CD4-positive, alpha-beta T cell treated with Interferon gamma for 1 hour (primary cell): ENCODE data around the gene TMEM106B.

Experiments
- DNase-seq: peaks from one replicate; pipeline ENCODE4 v3.0.0-alpha.2; 2020

TMEM106B gene

GRCh38 chr7:12229046-12229445 lies 18.0 kb downstream of the TMEM106B start:
- DNase-seq: no peak

DNA sequence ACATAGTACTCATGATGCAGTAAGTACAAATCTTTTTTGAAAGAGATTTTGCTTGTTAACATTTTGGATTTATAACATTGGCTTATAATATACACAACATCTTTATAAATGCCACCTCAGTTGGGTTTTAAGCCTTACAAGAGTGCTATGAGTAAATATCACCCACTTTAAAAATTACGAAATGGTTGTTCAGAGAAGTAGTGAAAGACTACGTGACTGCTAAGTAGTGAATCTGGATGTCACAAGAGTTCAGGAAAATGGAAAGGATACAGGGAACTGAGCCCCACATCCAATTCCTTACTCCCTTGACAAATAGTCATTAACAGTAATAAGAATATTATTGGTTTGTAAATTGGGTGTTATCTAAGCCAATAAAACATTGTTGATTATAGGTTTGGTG lies 20.0 kb downstream of the TMEM106B start:
- DNase-seq: no peak

GRCh38 chr7:12233175-12233574 lies 22.1 kb downstream of the TMEM106B start:
- DNase-seq: no peak

- no peak for DNase-seq
These were observed 23.3 kb downstream of the TMEM106B start for GRCh38 chr7:12234334-12234865.

- no peak for DNase-seq
These were observed 24.9 kb downstream of the TMEM106B start for GRCh38 chr7:12235970-12236369.

DNA sequence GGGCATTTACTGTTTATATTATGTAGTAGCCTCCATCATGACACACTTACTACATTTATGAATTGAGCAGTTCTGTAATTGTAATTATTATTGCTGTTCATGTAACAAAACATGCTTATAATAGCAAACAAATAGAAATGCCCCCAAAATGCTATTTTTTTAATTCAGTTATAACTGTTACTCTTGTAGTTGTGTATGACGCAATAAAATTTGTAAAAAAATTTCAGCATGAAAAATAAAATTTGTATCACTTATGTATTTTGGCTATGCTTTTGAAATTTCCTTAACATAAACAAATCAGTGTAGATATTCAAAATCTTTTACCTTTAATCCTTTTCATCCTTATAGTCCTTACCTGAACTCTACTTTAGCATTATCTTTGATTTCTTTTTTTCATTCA lies 25.9 kb downstream of the TMEM106B start:
- no peak for DNase-seq

DNA sequence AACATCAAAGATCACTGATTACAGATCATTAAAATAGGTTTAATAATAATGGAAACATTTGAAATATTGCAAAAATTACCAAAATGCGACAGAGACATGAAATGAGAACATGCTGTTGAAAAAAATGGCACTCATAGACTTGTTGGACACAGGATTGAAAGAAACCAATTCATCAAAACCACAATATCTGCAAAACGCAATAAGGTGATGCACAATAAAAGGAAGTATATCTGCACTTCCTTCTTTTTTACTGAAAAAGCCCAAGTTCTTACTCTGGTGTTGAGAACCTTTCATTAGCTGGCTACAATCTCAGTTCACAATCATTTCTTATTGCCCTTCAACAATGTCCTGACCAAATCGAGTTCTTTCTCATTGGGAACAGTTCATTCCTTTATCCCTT lies 28.7 kb downstream of the TMEM106B start:
- DNase-seq: no peak

DNA sequence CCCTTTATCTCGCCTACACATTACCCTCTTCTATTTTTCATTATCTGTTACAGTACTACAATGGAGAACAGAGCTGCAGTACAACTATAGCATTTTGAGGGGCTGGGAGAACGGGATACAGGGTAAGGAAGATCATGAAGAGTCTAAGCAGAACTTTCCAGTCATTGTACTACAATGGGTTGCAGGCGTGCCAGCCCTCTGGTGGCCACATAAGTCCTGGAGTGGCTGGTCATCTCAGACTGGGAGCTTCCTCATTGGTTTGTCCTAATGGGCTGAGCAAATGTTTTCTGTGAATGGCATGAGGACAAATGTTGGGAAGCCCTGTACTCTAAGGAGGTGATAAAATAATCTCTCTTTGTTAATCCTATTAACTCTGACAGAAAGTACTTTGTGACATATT lies 33.0 kb downstream of the TMEM106B start:
- DNase-seq: no peak

- no peak for DNase-seq
These were observed 33.6 kb downstream of the TMEM106B start for GRCh38 chr7:12244694-12245093.

DNA sequence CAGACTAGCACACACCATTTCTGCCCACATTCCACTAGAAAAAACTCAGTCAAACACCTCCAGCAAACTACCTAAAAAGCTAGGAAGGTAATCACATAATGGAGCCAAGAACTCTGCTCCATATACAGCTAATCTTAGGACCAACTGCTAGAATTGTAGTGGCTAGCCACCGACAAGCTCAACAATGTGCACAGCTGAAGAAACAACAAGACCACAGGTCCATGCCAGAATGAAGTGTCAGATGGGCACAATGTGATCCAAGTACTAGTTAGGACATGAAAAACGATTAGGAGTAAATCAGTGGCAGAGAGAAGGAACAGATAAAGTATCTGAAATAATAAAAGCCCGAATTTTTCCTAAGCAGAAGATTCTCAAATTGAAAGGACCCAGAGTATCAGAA lies 38.6 kb downstream of the TMEM106B start:
- no peak for DNase-seq

GRCh38 chr7:12250232-12250631 lies 39.1 kb downstream of the TMEM106B start:
- no peak for DNase-seq

GRCh38 chr7:12256090-12256489 lies 45.0 kb downstream of the TMEM106B start:
- no peak for DNase-seq

DNA sequence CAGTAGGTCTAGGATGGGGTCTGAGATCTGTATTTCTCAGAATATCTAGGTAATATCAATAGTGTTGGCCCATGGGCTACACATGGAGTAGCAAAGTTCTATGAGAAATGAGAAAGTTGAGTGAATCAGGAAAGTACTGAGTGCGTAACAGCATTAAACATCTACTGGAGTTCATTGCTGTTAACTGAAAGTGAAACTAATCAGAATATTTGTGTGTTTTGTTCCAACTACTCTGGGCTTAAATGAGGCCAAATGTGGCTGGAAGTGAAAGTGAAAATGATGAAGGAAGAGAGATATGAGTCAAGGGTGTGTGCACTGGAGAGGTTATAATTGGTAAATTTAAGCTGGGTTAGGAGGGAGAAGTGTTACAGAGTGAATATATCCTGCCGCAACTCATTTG lies 46.5 kb downstream of the TMEM106B start:
- no peak for DNase-seq

DNA sequence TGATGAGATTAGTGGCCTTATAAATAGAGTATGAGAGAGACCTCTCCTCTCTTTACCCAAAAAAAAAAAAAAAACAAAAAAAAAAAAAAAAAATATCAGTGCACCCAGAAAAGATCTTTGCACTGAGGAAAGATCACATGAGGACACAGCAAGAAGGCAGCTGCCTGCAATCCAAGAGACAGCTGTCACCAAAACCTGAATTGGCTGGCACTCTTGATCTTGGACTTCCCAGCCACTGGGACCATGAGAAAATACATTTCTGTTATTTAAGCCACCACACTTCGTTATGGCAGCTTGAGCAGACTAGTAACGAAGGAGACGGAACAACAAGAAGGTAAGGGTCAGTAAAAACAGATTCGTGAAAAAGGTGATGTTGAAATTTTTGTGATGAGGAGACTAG lies 47.0 kb downstream of the TMEM106B start:
- no peak for DNase-seq

DNA sequence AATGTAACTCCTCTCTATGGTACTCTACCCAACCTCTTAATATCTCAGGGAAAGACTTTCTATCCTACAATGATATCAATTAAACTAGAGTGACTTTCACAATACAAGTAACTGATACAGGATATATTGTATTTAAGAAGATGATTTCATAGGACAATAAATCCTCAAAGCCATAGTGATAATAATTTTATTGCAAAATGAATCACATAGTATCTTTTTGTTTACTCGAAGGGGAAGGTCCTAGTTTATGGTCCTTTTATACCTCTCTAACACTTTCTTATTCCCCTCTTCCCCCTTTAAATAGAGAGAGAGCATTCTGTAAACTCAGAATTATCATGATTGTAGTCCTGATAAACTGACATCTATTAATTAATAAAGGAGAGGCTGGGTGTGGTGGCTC lies 56.4 kb downstream of the TMEM106B start:
- no peak for DNase-seq

GRCh38 chr7:12269100-12269895 lies 58.2 kb downstream of the TMEM106B start:
- no peak for DNase-seq

GRCh38 chr7:12281038-12281437 lies 69.9 kb downstream of the TMEM106B start:
- DNase-seq: no peak

DNA sequence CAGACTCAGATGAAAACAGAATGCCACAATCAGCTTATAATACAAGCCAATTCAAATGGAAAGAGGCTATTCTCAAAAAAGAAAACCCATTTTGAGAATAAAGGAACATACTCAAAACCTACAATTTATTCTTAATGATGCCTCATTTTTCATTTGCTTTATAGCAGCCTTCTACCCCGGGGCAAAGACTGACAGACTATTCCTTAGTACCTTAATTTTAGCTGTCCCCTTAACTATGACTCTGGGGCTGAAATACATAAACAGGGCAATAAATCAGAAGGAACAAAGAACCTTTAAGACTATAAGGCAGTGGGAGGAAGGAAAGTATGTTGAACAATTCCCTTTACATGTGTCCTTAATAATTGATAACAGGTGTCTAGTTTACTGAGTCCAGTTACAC lies 76.8 kb downstream of the TMEM106B start:
- DNase-seq: no peak

GRCh38 chr7:12289996-12290395 lies 78.9 kb downstream of the TMEM106B start:
- DNase-seq: no peak

- DNase-seq: no peak
These were observed 79.7 kb downstream of the TMEM106B start for GRCh38 chr7:12290761-12291160.

DNA sequence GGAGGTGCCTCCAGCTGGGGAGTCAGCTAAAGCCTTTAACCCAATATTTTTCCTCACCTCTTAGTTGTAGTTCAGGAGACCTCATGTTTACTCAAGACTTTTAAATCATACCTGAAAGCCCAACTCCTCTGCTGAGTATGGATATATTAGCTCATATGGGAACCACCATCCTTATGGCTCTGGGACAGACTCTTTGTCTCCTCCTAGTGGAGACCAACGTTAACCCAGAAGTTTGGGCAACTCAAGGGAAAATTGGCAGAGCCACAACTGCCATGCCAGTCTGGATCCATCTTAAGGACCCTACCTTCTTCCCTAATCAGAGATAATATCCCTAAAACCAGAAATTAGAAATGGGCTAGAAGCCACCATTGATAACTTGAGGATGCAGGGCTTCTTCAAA lies 80.8 kb downstream of the TMEM106B start:
- DNase-seq: no peak
